ENCODE measurements around the gene PPP1R18.

Gene PPP1R18

GRCh38 chr6:30682143-30683117, 4.0 kb downstream of the PPP1R18 start:
- peak; percentile 81 for DNase-seq (ENCODE audit: low spot score)
- TF ChIP-seq CTCF (IDR thresholded peaks at IDR 0.05; ENCODE audit: extremely low read depth, insufficient read depth, missing control alignments) = no peak
- in situ Hi-C loops (cut with MboI; ENCODE audit: low pct_unique_long_range_greater_than_20kb, low sequenced_read_pairs, unreplicated experiment) = loop anchor here (5.0 kb wide), 1 partner anchor 45 kb away; no protein-coding TSS in a partner anchor

- in situ Hi-C loops (cut with MboI; ENCODE audit: low pct_unique_long_range_greater_than_20kb, low sequenced_read_pairs, unreplicated experiment) = loop anchor here (5.0 kb wide), 1 partner anchor 46 kb away; no protein-coding TSS in a partner anchor
- peak; percentile 16 for DNase-seq (ENCODE audit: low spot score)
- TF ChIP-seq CTCF (IDR thresholded peaks at IDR 0.05; ENCODE audit: extremely low read depth, insufficient read depth, missing control alignments) = no peak
Observed at GRCh38 chr6:30681766-30682142, 4.7 kb downstream of the PPP1R18 start.

GRCh38 chr6:30679765-30680535, 6.5 kb downstream of the PPP1R18 start:
- in situ Hi-C loops (cut with MboI; ENCODE audit: low pct_unique_long_range_greater_than_20kb, low sequenced_read_pairs, unreplicated experiment) = loop anchor here (5.0 kb wide), 1 partner anchor 47 kb away; no protein-coding TSS in a partner anchor

GRCh38 chr6:30678964-30679726, 7.3 kb downstream of the PPP1R18 start:
- in situ Hi-C loops (cut with MboI; ENCODE audit: low pct_unique_long_range_greater_than_20kb, low sequenced_read_pairs, unreplicated experiment) = no loop called here
- TF ChIP-seq CTCF (IDR thresholded peaks at IDR 0.05; ENCODE audit: extremely low read depth, insufficient read depth, missing control alignments) = peak; percentile 99
- peak; percentile 84 for DNase-seq (ENCODE audit: low spot score)

More at GRCh38 chr6:30679765-30680535, 6.5 kb downstream of the PPP1R18 start:
- TF ChIP-seq CTCF (IDR thresholded peaks at IDR 0.05; ENCODE audit: extremely low read depth, insufficient read depth, missing control alignments) = no peak
- DNase-seq (ENCODE audit: low spot score) = no peak

GRCh38 chr6:30676660-30677285, 9.7 kb downstream of the PPP1R18 start:
- no peak for TF ChIP-seq CTCF (IDR thresholded peaks at IDR 0.05; ENCODE audit: extremely low read depth, insufficient read depth, missing control alignments)
- DNase-seq (ENCODE audit: low spot score) = no peak
- in situ Hi-C loops (cut with MboI; ENCODE audit: low pct_unique_long_range_greater_than_20kb, low sequenced_read_pairs, unreplicated experiment) = no loop called here
